DMS114 treated with DMSO at 0.1 percent for 48 hours (cell line): ENCODE measurements around the gene MAIP1.

ENCODE experiments used
- DNase-seq: peaks from one replicate; lab custom pipeline; 2025; ENCODE audit not compliant: unreplicated experiment; lab: John Stamatoyannopoulos, UW

The MAIP1 gene

DNA sequence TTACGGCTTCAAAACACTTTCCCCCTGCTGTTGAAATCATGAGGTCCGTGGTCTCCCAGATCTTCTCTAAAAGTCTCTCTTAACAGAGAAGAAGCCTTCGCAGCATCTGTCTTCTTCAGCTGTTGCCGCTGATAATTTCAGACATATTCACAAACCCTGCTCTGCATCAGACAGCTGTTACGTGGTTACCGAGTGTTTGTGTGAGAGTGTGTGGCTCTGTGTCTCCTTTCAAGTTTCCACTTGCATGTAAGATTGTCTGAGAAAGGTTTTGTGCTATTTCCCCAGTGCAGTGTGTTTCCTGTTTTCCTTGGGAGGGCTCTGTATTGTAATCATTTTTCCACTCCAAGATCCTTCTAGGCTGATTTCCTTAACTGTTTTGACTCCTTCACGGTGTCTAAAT lies 32.8 kb downstream of the MAIP1 start:
- no peak for DNase-seq

DNA sequence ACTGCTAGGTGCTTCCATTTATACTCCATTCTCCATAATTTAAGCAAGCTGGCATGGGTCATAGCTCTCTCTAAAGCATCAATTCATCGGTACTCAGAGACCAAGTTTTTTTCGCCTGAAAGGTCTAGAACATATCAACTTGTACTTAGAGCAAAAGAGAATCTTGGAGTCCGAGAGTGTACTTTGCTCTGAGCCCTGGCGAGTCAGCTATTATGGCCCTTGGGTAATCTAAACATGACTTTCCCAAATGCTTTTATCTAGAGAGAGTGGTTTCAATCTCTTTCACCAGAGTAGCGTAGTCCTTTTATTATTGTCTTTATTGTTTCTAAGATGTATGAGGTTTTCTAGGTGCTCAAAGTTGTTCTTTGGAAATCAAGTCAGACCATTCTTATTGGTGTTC lies 34.4 kb downstream of the MAIP1 start:
- no peak for DNase-seq

GRCh38 chr2:199991691-199992090 lies 36.3 kb downstream of the MAIP1 start:
- DNase-seq = no peak

GRCh38 chr2:199992296-199992695 lies 36.9 kb downstream of the MAIP1 start:
- no peak for DNase-seq

DNA sequence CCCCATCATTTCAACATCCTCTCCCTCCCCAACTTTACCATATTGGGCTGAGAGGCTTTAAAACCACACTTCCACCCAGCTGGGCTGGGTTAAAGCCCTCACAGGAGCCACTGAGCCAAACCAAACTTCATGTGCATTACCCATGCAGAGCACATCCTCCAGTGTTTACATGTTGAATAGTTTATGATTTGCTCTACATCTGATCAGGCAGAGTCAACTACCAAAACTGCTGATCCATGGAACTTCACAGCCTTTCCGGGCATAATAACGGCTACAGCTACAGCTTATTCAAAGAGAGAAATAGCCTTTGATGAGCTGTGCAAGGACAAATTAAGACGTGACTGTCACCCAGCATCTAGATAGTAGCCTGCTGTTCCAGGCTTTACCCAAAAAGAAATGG lies 39.0 kb downstream of the MAIP1 start:
- no peak for DNase-seq

- DNase-seq = no peak
Observed at GRCh38 chr2:199994896-199995295, 39.5 kb downstream of the MAIP1 start.

- no peak for DNase-seq
Observed at GRCh38 chr2:199997296-199997695, 41.9 kb downstream of the MAIP1 start.

- DNase-seq = no peak
Observed at GRCh38 chr2:199999166-199999565, 43.8 kb downstream of the MAIP1 start.

- DNase-seq = no peak
Observed at GRCh38 chr2:200000444-200001163, 45.2 kb downstream of the MAIP1 start.

GRCh38 chr2:200003444-200003843 lies 48.1 kb downstream of the MAIP1 start:
- DNase-seq = no peak

DNA sequence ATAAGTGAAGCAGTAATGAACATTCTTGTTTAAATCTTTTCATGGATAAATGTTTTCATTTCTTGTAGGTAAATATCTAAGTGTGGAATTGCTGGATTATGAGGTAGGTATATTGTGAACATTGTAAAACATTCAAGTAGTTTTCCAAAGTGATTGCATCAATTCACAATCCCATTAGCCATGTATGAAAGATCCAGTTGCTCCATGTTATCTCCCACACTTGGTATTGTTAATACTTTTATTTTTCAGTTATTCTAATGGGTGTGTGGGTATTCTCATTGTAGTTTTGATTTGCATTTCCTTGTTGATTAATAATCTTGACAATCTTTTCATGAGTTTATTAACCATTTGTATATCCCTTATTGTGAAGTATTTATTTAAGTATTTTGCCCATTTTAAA lies 50.3 kb downstream of the MAIP1 start:
- no peak for DNase-seq

DNA sequence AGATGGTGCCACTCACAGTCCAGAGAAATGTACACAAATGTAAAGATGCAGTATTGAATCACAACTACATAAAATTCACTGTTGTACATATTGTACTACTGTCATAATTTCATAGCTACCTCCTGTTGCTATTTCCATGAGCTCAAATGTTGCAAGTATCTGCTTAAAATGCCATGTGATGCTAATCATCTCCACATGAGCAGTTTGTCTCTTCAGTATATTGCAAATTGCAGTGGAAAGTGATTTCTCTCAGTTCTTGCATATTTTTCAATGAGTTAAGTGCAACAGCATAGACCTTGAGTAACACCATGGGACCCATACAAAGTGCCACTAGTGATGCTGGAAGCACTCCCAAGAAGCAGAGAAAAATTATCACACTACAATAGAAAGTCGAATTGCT lies 51.9 kb downstream of the MAIP1 start:
- no peak for DNase-seq

GRCh38 chr2:200012401-200012800 lies 57.0 kb downstream of the MAIP1 start:
- DNase-seq = no peak
